ENCODE data around the gene ARSJ.

DNA sequence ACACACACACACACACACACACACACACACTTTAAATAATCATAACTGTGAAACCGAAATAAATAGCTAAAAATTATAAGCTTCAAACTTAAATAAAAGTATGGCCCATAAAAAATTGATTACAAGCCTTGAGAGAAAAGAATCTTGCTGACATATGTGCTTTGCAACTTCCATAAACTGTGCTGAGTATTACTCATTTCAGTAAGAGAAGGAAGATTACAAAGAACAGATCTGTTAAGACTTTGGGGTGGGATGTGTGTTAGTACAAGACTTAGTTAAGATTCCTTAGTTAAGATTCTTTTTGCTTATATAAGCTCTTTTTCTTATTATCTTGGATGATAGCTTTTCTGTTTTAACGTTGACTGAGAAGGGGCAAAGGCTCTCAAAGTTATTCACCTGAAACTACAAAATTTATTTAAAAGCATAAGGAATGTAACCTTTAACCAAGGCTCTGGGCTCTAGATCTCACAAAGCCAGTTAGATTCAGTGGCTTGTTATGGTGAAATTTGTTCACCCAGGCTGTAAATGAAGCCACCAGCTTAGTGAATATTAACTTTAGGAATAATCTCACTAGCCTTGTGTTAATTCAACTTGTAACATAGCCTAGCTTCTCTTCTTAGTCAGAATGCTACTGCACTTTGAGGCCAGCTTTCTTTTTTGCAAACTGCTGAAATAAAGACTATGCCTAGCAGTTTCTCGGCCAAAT lies 58.2 kb downstream of the ARSJ start:
- TF ChIP-seq, protein P1, sequence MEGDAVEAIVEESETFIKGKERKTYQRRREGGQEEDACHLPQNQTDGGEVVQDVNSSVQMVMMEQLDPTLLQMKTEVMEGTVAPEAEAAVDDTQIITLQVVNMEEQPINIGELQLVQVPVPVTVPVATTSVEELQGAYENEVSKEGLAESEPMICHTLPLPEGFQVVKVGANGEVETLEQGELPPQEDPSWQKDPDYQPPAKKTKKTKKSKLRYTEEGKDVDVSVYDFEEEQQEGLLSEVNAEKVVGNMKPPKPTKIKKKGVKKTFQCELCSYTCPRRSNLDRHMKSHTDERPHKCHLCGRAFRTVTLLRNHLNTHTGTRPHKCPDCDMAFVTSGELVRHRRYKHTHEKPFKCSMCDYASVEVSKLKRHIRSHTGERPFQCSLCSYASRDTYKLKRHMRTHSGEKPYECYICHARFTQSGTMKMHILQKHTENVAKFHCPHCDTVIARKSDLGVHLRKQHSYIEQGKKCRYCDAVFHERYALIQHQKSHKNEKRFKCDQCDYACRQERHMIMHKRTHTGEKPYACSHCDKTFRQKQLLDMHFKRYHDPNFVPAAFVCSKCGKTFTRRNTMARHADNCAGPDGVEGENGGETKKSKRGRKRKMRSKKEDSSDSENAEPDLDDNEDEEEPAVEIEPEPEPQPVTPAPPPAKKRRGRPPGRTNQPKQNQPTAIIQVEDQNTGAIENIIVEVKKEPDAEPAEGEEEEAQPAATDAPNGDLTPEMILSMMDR (IDR thresholded peaks at IDR 0.05) = no peak
- TF ChIP-seq POLR2A (IDR thresholded peaks at IDR 0.05) = no peak

Data from Peyer's patch (tissue), 4 donors.